GM18861 (cell line): ENCODE measurements around the gene EIF6.
A peak's percentile ranks its signal among the peaks of the same experiment; 100 is the strongest.

Source experiments
- ATAC-seq: cut with Tn5 transposase; IDR thresholded peaks from one replicate; pipeline ENCODE4 v1.9.1; 2021; ENCODE audit not compliant: unreplicated experiment

EIF6 gene

DNA sequence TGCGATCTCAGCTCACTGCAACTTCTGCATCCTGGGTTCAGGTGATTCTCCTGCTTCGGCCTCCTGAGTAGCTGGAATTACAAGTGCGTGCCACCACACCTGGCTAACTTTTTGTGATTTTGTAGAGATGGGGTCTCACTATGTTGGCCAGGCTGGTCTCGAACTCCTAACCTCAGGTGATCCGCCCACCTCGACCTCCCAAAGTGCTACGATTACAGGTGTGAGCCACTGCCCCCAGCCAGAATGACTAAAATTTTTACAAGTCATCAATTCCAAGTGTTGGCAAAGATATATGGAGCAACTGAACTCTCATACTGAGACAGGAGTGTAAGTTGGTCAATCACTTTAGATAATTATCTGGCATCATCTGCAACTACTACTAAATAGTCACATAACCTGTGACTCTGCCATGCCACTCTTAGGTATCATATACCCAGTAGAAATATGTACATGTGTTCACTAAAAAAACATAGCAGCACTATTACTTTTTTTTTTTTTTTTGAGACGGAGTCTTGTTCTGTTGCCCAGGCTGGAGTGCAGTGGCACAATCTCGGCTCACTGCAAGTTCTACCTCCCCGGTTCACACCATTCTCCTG lies 3.0 kb downstream of the EIF6 start:
- ATAC-seq = no peak

DNA sequence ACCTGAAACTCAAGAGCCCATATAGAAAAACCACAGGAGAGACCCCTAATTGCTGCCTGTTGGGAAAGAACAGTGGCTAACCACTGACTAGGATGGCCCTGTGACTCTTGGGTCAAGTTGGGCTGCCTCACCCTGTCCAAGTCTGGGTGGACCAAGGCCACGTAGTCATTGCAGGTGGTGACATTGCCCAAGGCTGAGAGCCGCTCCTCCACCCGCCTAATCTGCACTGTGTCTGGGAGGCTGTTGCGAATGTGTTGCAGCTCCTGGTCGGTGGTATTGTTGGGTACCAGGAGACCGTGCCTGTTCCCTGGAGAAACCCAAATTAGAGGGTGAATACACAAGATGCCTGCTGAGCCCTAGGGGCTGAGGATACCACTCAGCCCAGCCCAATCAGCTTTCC lies 4.0 kb downstream of the EIF6 start:
- no peak for ATAC-seq

DNA sequence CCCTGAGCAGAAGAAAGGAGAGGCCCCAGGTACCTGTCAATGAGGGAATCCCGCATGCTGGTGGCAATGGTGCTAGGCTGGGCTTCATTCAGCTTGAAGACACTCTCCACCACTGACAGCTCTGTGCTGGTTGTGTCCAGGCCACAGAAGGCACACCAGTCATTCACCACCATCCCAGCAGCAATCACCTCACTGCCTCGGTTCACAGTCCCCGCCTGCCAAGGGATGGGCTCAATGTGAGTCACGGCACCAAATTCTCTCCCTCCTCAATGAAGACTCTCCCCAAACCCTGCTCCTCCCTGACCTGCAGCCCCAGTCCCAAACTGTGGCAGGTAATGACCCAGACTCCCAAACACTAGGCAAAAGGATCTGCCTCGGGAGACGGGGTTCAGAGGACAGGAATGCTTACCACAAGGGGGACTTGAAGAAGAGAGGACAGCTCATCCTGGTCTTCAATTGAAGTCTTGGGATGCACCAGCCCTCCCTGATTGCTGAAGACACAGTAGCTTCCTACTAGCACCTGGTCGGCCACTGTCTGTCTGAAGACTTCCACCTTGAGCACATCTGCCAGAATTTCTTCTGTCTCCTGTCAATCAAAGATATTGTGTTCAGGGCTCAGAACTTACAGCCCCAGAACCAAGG lies 4.9 kb downstream of the EIF6 start:
- no peak for ATAC-seq

DNA sequence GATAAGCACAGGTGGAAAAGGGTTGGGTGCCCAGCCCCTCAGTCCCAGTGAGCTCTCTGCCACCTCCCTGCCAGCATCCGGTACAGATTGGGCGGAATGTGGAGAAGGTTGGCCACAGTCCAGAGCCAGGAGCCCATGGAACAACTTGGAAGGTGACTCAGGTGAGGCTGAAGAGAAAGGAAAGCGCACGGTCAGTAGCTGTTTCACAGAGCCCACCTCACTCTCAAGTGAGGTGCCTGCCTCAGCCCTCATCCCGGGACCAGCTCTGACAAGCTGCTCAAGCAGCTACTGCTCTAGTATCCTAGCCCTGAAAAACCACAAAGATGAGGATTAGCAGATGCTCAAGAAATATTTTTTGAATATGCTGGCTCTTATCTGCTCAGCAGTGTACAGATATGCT lies 5.5 kb downstream of the EIF6 start:
- no peak for ATAC-seq

DNA sequence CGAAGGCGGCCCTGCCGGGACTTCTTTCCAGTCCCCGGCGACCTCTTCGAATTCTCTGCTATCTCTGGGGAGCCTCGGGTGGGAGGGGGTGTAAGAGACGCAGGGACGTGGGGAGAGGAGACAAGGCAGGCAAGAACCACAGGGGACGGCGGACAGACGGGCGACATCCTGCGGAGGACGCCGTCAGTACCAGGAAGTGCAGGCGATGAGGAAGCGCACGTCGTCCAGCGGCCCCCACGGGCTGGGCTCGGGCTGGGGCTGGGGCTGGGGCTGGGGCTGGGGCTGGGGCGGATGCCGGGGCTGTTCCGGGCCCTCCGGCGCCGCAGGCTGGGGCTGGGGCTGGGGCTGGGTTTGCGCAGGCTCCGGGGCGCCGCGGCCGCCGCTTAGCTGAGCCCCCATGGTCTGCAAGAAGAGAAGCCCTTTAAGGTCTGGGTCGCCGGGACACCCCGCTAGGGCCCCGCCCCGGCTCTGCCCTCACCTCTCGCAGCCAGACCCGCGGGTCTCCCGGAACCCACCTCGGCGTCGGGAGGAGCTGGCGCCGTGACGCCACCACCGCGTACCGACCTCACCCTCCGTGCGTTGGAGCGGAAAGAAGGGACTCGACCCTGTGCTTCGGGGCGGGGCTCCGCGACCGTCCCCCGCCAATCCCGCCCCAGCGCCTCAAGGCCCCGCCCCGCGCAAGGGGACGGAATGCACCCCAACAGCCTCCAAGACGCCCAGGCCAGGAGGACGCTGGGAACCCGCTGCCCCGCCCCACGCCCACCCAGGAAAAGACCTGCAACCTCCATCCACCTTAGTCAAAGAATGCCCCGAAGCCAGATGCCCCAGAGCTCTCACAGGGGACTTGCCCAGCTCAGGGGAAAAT lies 6.8 kb downstream of the EIF6 start, which contains the start of gene MMP24OS:
MMP24OS (minus strand) TSS at position 592 of the 865 bp plus-strand sequence; CDS start at position 399, 193 bp downstream.
- ATAC-seq = peak; percentile 75

DNA sequence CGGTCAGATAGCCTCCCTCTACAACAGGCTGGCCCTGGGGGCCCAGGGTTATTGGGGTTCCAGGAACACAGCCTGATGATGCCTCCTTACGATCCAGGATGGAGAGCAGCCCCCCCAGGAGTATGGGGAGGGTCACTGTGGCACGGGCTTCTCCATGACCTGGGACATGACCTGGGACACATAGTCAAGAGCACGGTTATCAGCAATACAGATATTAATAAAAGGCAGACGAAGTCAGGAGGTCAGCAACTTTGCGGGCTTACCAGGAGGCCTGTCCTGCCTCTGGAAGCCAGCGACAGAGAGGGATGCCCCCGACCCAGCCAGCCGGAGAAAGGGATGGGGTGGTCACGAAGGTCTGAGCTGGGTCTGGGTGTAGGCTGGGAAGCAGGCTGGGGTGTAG lies 7.4 kb downstream of the EIF6 start:
- ATAC-seq = no peak

DNA sequence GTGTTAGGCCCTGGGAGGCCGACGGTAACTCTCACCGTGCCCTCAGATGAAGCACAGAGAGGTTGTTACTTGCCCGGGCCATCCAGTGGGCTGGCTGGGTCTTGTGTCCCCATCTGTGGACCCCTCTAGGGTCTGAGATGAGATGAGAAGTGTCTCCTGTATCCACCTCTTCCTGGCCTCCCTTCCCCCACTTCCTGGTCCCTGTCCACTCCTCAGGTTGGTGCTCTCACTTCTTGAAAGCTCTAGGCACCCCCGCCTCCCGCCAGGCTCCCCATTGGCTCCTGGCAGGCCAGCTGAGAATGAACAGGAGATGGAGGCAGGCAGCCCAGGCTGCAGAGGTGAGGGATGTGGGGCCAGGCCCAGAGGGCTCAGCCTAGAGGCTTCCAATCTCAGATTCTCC lies 8.2 kb downstream of the EIF6 start:
- ATAC-seq = no peak

DNA sequence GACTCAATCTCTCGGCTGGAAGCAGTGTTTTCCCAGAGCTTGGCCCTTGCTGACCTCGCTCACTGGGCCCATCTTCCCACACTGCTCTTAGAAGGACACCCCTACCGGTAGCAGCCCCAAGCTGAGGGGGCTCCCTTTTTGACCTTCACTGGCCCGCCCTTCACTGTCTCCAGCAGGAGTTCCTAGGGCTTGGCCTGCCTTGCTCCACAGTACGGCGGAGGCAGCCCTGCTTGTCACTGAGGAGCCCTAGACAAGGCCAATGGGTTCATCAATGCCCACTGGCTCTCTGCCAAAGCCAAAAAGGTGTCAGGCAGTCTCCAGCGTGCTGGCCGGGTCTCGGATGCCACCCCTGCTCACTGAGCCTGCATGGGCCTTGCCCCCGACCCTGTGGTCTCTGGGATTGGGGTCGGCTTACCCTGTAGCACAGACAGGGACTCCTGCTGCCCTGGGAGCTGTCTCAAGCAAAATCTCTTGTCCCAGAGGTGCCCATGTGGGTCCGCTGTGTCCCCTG lies 8.8 kb downstream of the EIF6 start:
- ATAC-seq = no peak

DNA sequence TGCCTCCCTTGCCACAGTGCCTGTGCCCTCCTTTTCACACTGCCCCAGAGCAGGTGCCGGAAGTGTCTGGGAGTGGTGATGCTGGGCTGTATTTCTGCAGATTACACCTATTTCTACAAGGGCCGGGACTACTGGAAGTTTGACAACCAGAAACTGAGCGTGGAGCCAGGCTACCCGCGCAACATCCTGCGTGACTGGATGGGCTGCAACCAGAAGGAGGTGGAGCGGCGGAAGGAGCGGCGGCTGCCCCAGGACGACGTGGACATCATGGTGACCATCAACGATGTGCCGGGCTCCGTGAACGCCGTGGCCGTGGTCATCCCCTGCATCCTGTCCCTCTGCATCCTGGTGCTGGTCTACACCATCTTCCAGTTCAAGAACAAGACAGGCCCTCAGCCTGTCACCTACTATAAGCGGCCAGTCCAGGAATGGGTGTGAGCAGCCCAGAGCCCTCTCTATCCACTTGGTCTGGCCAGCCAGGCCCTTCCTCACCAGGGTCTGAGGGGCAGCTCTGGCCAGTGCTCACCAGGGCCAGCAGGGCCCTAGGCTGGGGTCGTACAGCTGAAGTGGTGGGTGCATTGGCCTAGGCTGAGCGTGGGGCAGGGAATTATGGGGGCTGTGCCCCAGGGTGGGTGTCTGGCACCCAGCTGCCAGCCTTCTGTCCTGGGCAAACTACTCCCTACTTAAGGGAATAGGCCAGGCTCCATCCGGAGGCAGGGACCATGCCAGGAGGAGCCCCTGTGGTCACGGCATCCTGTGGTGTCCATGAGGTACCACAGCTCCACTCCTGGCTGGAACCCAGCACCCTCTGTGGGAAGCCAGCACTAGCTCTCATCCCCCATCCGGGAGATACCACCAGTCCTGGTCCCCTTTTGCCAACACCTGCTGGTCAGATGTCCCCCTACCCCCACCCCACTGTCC lies 10.1 kb downstream of the EIF6 start:
- ATAC-seq = no peak

DNA sequence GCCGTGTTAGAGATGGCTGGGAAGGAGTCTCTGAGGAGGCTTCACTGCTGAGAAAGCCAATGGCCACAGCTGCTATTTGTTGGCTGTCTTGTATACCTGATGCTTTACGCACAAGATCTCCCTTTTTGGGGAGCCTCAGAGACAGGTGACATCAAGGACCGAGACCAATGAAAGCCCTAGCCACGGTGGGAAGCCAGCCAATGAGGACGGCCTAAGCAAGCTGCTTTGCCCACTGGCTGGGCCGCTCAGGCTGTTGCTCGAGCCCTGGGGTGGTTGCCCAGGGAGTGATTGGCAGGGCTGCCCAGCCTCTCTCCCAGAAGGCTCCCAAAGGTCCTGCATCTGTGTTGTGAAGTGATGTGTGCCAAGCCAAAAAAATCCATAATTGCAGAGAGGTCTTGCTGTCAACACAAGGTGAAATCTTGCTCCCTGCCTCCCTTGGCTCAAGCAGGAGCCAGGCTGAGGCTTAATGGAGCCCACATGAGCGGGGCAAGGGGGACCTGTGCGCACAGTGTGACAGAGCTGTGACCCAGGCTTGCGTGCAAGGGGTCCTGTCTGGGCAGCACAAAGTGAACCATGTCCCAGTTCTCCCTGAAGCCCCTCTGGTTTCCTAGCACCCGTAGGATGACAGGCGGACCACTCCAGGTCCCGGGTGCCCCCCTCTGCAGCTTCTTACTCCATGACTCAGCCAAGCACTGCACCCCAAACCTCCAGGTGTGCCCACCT lies 11.0 kb downstream of the EIF6 start:
- ATAC-seq = no peak

DNA sequence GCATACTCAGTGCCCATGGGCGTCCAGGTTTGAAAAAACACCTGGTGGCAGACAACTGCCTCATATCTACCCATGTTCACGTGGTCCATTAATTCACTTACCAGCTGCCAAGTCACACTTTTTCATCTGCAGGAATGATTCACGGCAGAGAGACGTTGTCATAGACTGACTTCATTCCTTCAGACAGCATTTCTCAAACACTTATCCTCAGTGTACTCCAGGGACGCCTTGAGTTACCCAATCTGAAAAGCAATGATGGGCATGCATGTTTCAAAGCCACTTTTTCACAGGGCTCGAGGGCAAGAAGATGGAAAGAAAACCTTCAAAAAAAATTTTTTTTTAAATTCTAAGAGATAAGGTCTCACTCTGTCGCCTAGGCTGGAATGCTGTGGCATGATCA lies 12.7 kb downstream of the EIF6 start:
- no peak for ATAC-seq

DNA sequence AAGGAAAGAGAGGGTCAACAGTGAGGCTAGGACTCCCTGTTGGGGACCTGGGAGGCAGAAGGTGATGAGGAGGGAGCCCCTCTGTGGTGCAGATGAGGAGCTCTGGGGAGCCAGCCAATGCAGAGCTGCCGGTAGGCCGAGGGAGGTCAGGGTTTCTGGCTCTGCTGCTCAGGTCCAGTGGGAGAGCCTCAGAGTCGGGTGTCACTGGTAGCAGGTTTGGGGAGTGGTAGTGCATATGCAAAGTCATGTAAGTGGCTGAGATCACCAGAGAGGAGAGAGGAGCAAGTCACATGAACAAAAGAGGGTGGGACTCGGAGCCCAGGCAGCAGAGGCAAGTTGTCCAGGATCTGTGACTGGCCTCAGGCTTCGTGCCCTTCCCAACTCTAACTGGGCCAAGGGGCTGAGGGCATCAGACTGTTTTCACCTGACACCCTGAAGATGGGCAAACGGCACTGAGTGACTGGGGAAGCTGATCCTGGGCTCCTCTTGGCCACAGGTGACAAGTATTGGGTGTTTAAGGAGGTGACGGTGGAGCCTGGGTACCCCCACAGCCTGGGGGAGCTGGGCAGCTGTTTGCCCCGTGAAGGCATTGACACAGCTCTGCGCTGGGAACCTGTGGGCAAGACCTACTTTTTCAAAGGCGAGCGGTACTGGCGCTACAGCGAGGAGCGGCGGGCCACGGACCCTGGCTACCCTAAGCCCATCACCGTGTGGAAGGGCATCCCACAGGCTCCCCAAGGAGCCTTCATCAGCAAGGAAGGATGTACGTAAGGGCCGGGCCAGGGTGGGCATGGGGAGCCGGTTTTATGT lies 13.3 kb downstream of the EIF6 start:
- no peak for ATAC-seq

DNA sequence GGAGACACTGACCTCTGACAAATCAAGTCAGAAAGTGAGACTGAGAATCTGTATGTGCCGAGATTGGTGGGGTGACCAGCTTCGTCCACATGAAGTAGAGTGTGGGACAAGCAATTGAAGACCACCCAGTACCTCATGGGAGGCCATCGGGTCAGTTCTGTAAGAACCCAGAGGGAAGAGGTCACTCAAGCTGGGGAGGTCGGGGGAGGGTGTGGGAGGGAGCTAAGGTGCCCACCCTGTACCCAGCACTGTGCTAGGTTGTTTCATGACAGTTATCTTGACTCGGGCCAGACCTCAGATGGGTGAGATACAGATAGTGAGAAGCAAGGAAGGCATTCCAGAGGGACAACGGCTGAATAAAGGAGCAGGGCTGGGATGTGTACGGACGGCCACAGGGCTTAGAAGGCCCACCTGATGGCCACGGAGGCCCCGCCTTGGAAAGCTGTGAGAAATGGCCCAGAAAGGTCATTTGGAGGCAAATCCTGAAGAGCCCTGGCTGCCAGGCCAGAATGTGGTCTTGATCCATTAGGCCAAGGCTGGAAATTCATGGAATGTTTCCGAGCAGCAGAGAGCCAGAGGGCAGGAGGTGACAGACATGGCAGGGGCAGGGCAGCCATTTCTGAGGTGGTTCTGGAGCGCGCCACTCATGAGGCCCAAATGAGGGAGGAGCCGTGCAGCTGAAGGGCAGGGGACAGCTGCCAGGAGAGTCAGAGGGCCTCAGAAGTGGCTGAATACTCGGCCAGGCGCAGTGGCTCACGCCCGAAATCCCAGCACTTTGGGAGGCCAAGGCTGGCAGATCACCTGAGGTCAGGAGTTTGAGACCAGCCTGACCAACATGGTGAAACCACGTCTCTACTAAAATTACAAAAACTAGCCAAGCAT lies 14.3 kb downstream of the EIF6 start:
- no peak for ATAC-seq

DNA sequence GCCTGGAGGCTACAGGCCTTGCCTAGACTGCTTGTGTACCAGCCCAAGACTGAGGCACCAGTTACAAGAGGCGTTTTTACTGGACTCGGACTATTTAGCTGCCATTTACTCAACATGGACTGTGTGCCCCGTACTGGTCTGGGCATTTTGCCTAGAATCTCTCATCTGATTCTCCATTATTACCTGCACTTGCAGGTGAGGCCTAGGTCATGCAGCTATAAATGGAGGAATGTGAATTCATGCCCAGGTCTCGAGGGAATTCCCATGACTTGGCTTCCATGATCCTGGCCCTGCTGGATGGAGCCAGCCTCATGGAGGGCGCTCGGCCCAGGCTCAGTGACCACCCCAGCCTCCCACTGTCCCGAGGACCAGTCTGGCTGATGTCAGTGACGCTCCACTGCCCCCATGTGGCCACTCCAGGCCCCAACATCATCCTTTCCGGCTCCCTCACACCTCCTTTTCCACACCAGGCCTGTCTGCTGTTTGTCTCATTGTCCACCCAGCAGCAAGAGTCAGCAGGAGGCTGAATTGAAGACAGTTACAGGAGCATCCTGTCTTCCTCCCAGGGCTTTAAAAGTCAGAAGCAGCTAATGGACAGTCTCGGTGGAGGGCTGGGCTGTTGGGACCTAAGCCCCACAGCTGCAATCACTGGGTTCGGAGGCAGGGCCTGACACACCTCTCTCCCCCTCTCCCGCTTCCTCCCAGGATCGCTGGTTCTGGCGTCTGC lies 15.4 kb downstream of the EIF6 start:
- ATAC-seq = no peak

DNA sequence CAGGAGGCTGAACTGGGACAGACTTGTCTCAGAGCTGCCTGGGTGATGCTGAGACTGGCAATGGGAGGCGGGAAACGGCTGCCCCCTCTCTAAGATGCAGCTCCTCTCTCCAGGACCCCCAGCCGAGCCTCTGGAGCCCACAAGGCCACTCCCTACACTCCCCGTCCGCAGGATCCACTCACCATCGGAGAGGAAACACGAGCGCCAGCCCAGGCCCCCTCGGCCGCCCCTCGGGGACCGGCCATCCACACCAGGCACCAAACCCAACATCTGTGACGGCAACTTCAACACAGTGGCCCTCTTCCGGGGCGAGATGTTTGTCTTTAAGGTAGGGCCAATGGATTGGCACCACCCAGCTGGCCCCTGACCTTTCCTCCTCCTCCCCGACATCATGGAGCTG lies 17.5 kb downstream of the EIF6 start:
- no peak for ATAC-seq

DNA sequence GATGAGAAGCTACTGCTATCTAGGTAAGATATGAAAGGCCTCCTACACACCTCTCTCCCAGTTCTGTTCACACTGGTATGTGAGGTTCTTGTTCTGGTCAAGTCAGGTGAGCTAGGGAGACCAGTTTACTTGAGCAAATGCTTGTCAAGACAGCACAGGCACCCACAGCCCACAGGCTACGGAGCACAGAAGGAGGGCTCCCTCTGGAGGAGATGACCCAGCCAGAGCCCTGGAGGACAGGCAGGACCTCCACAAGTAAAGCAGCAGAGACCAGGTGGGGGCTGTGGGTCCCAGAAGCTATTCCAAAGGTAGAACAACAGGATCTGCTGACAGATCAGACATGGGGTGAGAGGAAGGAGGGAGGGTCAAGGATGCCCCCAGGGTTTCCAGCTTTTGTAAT lies 19.8 kb downstream of the EIF6 start:
- ATAC-seq = no peak

DNA sequence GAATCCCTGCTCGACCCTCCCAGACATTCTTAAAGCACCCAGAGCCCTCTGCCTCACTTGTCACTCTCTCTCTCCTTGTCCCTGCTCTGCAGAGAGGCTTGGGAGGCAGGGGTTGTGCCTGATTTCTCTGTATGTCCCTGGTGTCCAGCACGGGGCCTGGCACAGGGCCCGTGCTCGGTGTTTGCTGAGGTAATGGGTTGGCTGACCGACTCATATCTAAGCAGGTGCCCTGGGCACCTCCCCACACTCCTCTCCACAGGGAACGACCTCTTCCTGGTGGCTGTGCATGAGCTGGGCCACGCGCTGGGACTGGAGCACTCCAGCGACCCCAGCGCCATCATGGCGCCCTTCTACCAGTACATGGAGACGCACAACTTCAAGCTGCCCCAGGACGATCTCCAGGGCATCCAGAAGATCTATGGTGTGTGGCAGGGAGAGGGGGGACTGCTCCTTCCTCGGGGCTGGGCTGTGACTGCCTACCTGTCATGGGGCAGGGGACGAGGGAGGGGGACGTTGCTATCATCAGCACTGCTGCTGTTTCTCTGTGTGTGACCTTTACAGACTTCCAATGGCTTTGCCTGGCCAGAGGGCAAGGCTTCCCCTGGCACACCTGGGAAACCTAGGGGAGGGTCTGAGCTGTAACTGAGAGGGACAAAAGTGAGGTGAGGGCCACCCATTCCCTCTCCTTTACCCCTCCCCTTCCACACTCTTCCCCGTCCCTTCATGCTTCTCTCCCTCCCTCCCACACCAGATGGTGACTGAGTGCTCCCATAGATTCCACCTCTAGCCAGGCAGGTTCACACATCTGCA lies 20.8 kb downstream of the EIF6 start:
- no peak for ATAC-seq
